B cell (primary cell): ENCODE results near the gene HOXA9. TPM values are rescaled to one million over a fixed set of nuclear protein-coding genes. Genes with fewer than 3 reads are reported as not detected.

Source experiments
- ATAC-seq: fragments of 200-7000 bp; cut with Tn5 transposase; one replicate; pipeline ENCODE4 v1.10.0; 2021; ENCODE audit warnings: low read depth, mild to moderate bottlenecking, moderate number of reproducible peaks, moderate library complexity
- CTCF ChIA-PET: fragments of 350-600 bp; sonication (Branson Sonifier 250); formaldehyde crosslinking; loops from one replicate; lab custom pipeline; 2021; ENCODE audit warnings: antibody characterized with exemption, inconsistent platforms; lab: Charles Lee
- POLR2A ChIA-PET: fragments of 350-600 bp; sonication (Branson Sonifier 250); formaldehyde crosslinking; loops from one replicate; lab custom pipeline; 2021; ENCODE audit warnings: antibody characterized with exemption; lab: Charles Lee
- DNase-seq: peaks from one replicate; pipeline ENCODE4 v3.0.0; 2013
- H2AFZ ChIP-seq: 2 replicates; pipeline ENCODE4 v1.6.1; 2012; ENCODE audit warnings: mild to moderate bottlenecking, low read depth, low read length; ENCODE audit not compliant: insufficient read depth, poor library complexity, severe bottlenecking
- H3K27ac ChIP-seq, 2 donors: 1 replicate in 1 of 2; 2 replicates in 1 of 2; pipeline ENCODE4 v1.5.1; 2012 to 2013; ENCODE audit warnings: low read length in 2 of 2, mild to moderate bottlenecking in 2 of 2, moderate library complexity in 1 of 2
- H3K27me3 ChIP-seq, 4 experiments: fragments of 200-600 bp in 1 of 4; sonication (generic) in 1 of 4; replicated peaks in 1 of 4; 1 replicate in 2 of 4; 2 replicates in 2 of 4; pipeline versions ENCODE4 v1.6.1 to v1.7.0; 2013 to 2016; ENCODE audit warnings: low read length in 3 of 4, mild to moderate bottlenecking in 2 of 4, mixed read lengths in 1 of 4, moderate library complexity in 1 of 4; ENCODE audit not compliant: insufficient read depth in 4 of 4, control insufficient read depth in 3 of 4; ENCODE audit errors: control extremely low read depth in 1 of 4
- H3K36me3 ChIP-seq, 2 experiments: replicated peaks in 1 of 2; 1 replicate in 1 of 2; 2 replicates in 1 of 2; pipeline versions ENCODE4 v1.6.1 to v1.7.1; 2013; ENCODE audit warnings: low read length in 1 of 2; ENCODE audit not compliant: insufficient read depth in 2 of 2, control insufficient read depth in 1 of 2; ENCODE audit errors: control extremely low read depth in 1 of 2, extremely low read depth in 1 of 2
- H3K4me1 ChIP-seq, 2 donors: fragments of 200-600 bp in 1 of 2; sonication (generic) in 1 of 2; 1 replicate in 1 of 2; 2 replicates in 1 of 2; pipeline versions ENCODE4 v1.5.1 to v1.6.1; 2013 to 2017; ENCODE audit warnings: low read length in 2 of 2; ENCODE audit not compliant: control insufficient read depth in 2 of 2, insufficient read depth in 2 of 2
- H3K4me2 ChIP-seq: replicated peaks from 2 replicates; pipeline ENCODE3; 2012; ENCODE audit warnings: mild to moderate bottlenecking, low read depth, low read length; ENCODE audit not compliant: poor library complexity, severe bottlenecking
- H3K4me3 ChIP-seq, 5 experiments: fragments of 200-600 bp in 1 of 5; sonication (generic) in 1 of 5; 1 replicate in 3 of 5; 2 replicates in 2 of 5; pipeline versions ENCODE4 v1.5.1 to v1.7.0; 2011 to 2016; ENCODE audit warnings: low read length in 4 of 5, mild to moderate bottlenecking in 4 of 5, low read depth in 2 of 5, control low read depth in 1 of 5, moderate library complexity in 1 of 5; ENCODE audit not compliant: insufficient read depth in 1 of 5; ENCODE audit errors: control extremely low read depth in 1 of 5, extremely low read depth in 1 of 5
- H3K79me2 ChIP-seq: fragments of 200-600 bp; sonication (generic); one replicate; pipeline ENCODE4 v1.6.0; 2016; ENCODE audit warnings: low read length; ENCODE audit not compliant: control insufficient read depth, insufficient read depth
- H3K9ac ChIP-seq: fragments of 200-600 bp; sonication (generic); 2 replicates; pipeline ENCODE4 v1.6.1; 2017; ENCODE audit warnings: mild to moderate bottlenecking, low read length, moderate library complexity
- H3K9me3 ChIP-seq, 3 donors: one replicate each; pipeline versions ENCODE4 v1.6.1 to v1.7.1; 2013; ENCODE audit warnings: low read length in 2 of 3; ENCODE audit not compliant: control insufficient read depth in 2 of 3, insufficient read depth in 1 of 3; ENCODE audit errors: control extremely low read depth in 1 of 3
- H4K20me1 ChIP-seq: 2 replicates; pipeline ENCODE4 v1.6.0; 2012; ENCODE audit warnings: mild to moderate bottlenecking, low read length; ENCODE audit not compliant: insufficient read depth, control insufficient read depth, poor library complexity, severe bottlenecking
- H3K27ac Mint-ChIP-seq: one replicate; pipeline ENCODE4 v1.8.0; 2021; ENCODE audit warnings: mixed read lengths
- H3K27me3 Mint-ChIP-seq: one replicate; pipeline ENCODE4 v1.8.0; 2021; ENCODE audit warnings: mixed read lengths
- H3K4me1 Mint-ChIP-seq: one replicate; pipeline ENCODE4 v1.8.0; 2021; ENCODE audit warnings: mixed read lengths
- H3K4me3 Mint-ChIP-seq: one replicate; pipeline ENCODE4 v1.8.0; 2021; ENCODE audit warnings: mixed read lengths
- H3K9me3 Mint-ChIP-seq: one replicate; pipeline ENCODE4 v1.8.0; 2022; ENCODE audit warnings: mixed read lengths; ENCODE audit not compliant: insufficient read depth
- EZH2 ChIP-seq: IDR thresholded peaks from 2 replicates; pipeline ENCODE4 v1.6.1; 2012; ENCODE audit warnings: borderline replicate concordance, low read depth, mild to moderate bottlenecking, moderate library complexity, low read length; ENCODE audit not compliant: insufficient read depth, poor library complexity, severe bottlenecking
- WGBS: methylation state at CpG from one replicate; pipeline ENCODE4 v1.1.5; 2013; ENCODE audit warnings: missing lambda C conversion rate; ENCODE audit not compliant: insufficient coverage; 5-methylcytosine and 5-hydroxymethylcytosine counted together
- intact Hi-C: fragments of 100-400 bp; cut with micrococcal nuclease; formaldehyde crosslinking; loops from one replicate; pipeline ENCODE4 v1.10.0; 2022
- polyA plus RNA-seq: library from polyadenylated mRNA; depleted of rRNA; stranded (reverse); fragments of >200 nt; gene quantifications from 2 replicates; pipeline ENCODE4 v1.2.3, GENCODE V29; 2012
- total RNA-seq, 2 donors: library from RNA; stranded (reverse); fragments of 120-200 nt in 1 of 2; gene quantifications; 1 replicate in 1 of 2; 2 replicates in 1 of 2; pipeline versions ENCODE4 v1.2.3 to v1.2.4, GENCODE V29; 2013 to 2022
- TF ChIP-seq, protein P1 (sequence below): fragments of 200-600 bp; IDR thresholded peaks from one replicate; pipeline ENCODE4 v1.8.0; 2022; ENCODE audit warnings: antibody characterized with exemption, mild to moderate bottlenecking

Gene HOXA9
- total and polyA plus RNA-seq, 2 donors (not counting 1 experiment from before 2014, with no cell fraction given): 0.07 TPM; not detected in 1

DNA sequence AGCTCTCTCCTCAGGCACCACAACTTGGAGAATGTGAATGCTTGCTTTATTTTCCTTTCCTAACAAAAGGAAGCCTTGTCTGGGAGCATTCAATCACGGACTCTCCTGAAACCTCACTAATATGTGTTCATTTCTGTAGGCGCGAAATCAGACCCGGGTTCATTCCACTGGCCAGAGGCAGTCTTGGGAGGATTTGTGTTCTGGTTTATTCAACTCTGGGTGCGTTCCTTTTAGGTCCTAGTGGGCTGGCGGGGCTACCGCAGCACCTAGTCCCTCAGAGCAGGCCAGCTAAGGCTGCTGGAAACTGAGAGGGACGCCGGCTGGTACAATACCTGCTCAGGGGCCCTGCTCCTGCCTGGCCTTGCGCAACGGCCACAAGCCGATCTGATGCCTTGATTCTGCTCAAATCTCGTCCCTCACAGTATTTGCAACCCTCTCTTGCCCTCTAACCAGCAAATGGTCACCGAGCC, 42.3 kb downstream of the HOXA9 start:
- Mint-ChIP-seq H3K4me3 (no peak overlapping the region), H3K27ac (no peak overlapping the region), H3K27me3 (peaks cover 36% of the 10 kb centered on the region), H3K9me3 (no peaks in the 10 kb centered on the region), H3K4me1 (no peaks in the 10 kb centered on the region)
- H3K9me3 ChIP-seq: peaks cover 0 to 3% (median 0%) of the 10 kb centered on the region in 3 donors
- H2AFZ ChIP-seq: no peak overlapping the region
- H3K36me3 ChIP-seq: no peaks in the 10 kb centered on the region
- TF ChIP-seq, protein P1, sequence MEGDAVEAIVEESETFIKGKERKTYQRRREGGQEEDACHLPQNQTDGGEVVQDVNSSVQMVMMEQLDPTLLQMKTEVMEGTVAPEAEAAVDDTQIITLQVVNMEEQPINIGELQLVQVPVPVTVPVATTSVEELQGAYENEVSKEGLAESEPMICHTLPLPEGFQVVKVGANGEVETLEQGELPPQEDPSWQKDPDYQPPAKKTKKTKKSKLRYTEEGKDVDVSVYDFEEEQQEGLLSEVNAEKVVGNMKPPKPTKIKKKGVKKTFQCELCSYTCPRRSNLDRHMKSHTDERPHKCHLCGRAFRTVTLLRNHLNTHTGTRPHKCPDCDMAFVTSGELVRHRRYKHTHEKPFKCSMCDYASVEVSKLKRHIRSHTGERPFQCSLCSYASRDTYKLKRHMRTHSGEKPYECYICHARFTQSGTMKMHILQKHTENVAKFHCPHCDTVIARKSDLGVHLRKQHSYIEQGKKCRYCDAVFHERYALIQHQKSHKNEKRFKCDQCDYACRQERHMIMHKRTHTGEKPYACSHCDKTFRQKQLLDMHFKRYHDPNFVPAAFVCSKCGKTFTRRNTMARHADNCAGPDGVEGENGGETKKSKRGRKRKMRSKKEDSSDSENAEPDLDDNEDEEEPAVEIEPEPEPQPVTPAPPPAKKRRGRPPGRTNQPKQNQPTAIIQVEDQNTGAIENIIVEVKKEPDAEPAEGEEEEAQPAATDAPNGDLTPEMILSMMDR: no peak
- no peak for TF ChIP-seq EZH2
- intact Hi-C loops: no loop called here
- H4K20me1 ChIP-seq: no peaks in the 10 kb centered on the region
- peaks cover 0 to 3% (median under 1%) of the 10 kb centered on the region in 4 experiments for H3K27me3 ChIP-seq
- DNase-seq: no peak
- H3K79me2 ChIP-seq: no peaks in the 10 kb centered on the region
- no peak overlapping the region for H3K4me2 ChIP-seq
- H3K4me3 ChIP-seq: no peak overlapping the region
- ATAC-seq: no peak
- no peaks in the 10 kb centered on the region for H3K4me1 ChIP-seq
- POLR2A ChIA-PET: no interaction called here
- WGBS: 96% methylated on average over 12 of the region's 14 CpGs
- H3K9ac ChIP-seq: no peak overlapping the region
- H3K27ac ChIP-seq: no peak overlapping the region
- CTCF ChIA-PET: no interaction called here

DNA sequence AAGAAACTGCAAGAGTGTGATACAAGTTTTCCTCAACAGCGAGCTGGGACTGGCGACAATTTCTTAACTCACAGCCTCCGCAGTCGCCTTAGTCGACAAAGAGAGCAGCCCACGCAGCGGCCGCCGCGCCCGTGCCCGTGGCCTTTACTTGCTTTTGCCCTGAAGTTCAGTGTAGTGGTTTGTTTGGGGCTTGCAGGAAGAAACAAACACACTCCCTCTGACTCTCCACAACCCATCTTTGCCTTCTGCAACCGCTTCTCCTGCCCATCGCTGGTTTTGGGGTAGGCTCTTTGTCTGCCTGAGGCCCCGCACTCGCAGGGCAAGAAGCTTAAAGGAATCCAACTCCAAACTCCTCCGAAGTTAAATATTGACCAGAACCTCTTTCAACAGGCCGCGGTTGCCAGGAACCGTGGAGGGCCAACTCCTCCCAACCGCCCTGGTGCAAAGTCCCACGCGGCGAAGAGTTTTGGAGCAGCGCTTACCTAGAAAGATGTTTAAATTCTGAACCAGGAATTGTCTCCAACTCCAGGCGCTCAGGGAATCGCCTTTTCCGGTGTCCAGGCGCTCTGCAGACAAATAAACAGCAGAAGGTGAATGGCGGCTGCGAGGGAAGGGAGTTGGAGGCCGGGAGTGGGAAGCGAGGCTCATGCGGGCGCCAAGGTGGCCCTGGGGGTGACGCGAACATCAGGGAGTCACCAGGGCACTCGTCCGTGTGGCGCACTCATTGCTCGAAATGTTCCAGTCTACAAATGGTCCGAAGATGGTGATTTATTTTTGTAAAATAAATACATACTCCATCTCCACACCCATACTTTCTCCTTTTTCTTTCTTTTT, 43.0 kb downstream of the HOXA9 start:
- no peak overlapping the region for H3K4me3 ChIP-seq
- no peaks in the 10 kb centered on the region for H4K20me1 ChIP-seq
- H3K27me3 Mint-ChIP-seq: peaks cover 32% of the 10 kb centered on the region
- ATAC-seq (no peak), DNase-seq (no peak)
- CTCF ChIA-PET: no interaction called here
- no peaks in the 10 kb centered on the region for H3K4me1 ChIP-seq
- no peak overlapping the region for H3K4me2 ChIP-seq
- H2AFZ ChIP-seq: no peak overlapping the region
- peaks cover 0 to 3% (median 0%) of the 10 kb centered on the region in 3 donors for H3K9me3 ChIP-seq
- intact Hi-C loops: no loop called here
- no peaks in the 10 kb centered on the region for H3K36me3 ChIP-seq
- no peak overlapping the region for H3K27ac Mint-ChIP-seq
- POLR2A ChIA-PET: no interaction called here
- H3K27ac ChIP-seq: no peak overlapping the region
- peaks cover 0 to 2% (median 0%) of the 10 kb centered on the region in 4 experiments for H3K27me3 ChIP-seq
- WGBS: 97% methylated on average over 22 of the region's 42 CpGs
- no peak overlapping the region for H3K9ac ChIP-seq
- H3K79me2 ChIP-seq: no peaks in the 10 kb centered on the region
- no peaks in the 10 kb centered on the region for H3K4me1 Mint-ChIP-seq
- H3K4me3 Mint-ChIP-seq: no peak overlapping the region
- TF ChIP-seq EZH2: no peak
- TF ChIP-seq, protein P1: no peak
- H3K9me3 Mint-ChIP-seq: no peaks in the 10 kb centered on the region
